Epithelial cell of esophagus (primary cell): ENCODE results near the gene SGF29.

Experiments
- DNase-seq: peaks from one replicate; pipeline ENCODE4 v3.0.0; 2010; ENCODE audit warnings: low read depth
- H3K4me3 ChIP-seq: 2 replicates; pipeline ENCODE4 v1.5.1; 2011; ENCODE audit warnings: mild to moderate bottlenecking, low read length, control low read depth
- TF ChIP-seq, protein P1 (sequence below): IDR thresholded peaks from 2 replicates; pipeline ENCODE4 v1.5.1; 2011; ENCODE audit warnings: low read depth, mild to moderate bottlenecking, low read length, control low read depth, inconsistent platforms; ENCODE audit not compliant: insufficient read depth; ENCODE audit errors: missing control alignments

Gene SGF29

DNA sequence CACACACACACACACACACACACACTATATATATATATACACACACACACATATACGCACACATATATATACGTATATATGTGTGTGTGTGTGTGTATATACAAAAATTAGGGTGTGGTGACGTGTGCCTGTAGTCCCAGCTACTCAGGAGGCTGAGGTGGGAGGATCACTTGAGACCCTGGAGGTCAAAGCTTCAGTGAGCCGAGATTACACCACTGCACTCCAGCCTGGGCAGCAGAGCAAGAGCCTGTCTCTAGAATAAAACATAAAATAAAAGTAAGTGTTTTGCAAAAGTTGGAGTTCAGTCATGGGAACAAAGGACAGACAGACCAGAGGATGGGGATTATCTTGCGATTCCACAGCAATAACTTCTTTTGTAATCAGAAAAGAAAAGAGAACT, 25.7 kb upstream of the SGF29 start:
- no peak overlapping the region for H3K4me3 ChIP-seq
- TF ChIP-seq, protein P1, sequence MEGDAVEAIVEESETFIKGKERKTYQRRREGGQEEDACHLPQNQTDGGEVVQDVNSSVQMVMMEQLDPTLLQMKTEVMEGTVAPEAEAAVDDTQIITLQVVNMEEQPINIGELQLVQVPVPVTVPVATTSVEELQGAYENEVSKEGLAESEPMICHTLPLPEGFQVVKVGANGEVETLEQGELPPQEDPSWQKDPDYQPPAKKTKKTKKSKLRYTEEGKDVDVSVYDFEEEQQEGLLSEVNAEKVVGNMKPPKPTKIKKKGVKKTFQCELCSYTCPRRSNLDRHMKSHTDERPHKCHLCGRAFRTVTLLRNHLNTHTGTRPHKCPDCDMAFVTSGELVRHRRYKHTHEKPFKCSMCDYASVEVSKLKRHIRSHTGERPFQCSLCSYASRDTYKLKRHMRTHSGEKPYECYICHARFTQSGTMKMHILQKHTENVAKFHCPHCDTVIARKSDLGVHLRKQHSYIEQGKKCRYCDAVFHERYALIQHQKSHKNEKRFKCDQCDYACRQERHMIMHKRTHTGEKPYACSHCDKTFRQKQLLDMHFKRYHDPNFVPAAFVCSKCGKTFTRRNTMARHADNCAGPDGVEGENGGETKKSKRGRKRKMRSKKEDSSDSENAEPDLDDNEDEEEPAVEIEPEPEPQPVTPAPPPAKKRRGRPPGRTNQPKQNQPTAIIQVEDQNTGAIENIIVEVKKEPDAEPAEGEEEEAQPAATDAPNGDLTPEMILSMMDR: no peak
- no peak for DNase-seq

DNA sequence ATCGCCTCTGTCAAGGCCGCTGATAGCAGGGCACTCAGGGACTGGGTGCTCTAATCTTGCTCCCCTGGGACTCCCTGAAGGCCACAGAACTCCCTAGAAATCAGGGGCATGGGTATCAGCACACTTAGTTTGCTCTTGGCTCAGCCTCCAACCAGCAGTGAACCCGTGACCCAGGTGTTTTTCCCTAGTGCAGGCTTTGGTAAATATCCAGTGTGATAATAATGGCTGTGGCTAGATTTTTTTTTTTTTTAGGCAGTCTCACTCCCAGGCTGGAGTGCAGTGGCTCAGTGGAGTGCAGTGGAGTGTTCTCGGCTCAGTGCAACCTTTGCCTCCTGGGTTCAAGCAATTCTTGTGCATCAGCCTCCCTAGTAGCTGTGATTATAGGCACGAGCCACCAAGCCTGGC, 25.3 kb upstream of the SGF29 start:
- TF ChIP-seq, protein P1: no peak
- H3K4me3 ChIP-seq: no peak overlapping the region
- DNase-seq: no peak

DNA sequence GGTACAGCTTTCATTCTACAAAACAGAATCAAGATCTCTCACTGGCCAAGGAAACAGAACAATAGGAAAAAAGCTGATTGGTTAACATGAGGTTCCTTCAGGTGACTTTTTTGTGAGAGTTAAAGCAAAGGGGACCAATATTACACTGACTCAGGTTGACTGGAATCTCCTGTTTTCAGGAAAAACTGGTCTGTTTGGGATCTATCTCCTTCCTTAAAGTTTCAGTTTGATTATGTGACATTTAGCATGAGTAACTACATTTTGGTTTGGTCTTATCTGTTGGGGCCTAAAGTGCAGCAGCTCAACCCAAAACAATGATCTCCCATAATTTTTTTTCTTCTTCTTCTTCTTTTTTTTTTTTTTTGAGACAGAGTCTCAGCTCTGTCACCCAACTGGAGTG, 24.6 kb upstream of the SGF29 start:
- H3K4me3 ChIP-seq: no peak overlapping the region
- DNase-seq: no peak
- TF ChIP-seq, protein P1: no peak

DNA sequence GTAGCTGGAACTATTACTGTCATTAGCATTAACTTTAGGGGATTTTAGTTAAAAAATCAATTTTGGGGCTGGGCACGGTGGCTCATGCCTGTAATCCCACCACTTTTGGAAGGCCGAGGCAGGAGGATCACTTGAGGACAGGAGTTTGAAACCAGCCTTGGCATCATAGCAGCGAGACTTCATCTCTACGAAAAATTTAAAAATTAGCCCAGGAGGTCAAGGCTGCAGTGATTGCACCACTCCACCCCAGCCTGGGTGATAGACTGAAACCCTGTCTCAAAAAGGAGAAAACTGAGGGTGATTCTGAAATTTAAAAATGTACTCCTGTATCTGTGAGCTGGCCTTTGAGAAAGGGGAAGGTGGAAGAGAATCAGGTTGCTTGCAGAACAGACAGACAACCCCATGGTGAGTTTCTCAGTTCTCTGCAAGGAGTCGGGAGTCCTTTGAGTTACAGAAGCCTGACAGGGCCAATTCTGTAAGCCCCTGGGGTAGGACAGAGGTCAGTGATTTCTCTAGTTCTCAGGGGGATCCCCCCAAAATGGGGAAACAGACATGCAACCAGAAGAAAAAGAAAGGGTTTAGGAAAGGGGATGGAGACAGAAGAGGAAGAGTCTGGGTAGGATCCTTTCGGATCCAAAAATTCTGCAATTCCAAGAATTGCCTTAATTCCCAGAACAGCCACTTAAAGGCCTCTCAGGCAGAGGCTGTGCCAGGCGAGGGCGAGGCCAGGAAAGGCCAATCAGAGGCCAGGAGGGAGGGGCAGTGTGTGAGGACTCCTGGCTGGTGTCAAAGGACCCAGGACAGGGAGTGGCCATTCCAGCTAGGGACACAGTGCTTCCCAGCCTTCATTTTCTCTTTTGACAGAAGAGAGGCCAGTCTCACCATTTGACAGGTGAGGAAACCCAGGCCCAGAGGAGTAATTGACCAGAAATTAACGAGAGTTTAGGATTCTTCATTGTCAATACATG, 21.7 kb upstream of the SGF29 start:
- TF ChIP-seq, protein P1: no peak
- no peak overlapping the region for H3K4me3 ChIP-seq
- no peak for DNase-seq

DNA sequence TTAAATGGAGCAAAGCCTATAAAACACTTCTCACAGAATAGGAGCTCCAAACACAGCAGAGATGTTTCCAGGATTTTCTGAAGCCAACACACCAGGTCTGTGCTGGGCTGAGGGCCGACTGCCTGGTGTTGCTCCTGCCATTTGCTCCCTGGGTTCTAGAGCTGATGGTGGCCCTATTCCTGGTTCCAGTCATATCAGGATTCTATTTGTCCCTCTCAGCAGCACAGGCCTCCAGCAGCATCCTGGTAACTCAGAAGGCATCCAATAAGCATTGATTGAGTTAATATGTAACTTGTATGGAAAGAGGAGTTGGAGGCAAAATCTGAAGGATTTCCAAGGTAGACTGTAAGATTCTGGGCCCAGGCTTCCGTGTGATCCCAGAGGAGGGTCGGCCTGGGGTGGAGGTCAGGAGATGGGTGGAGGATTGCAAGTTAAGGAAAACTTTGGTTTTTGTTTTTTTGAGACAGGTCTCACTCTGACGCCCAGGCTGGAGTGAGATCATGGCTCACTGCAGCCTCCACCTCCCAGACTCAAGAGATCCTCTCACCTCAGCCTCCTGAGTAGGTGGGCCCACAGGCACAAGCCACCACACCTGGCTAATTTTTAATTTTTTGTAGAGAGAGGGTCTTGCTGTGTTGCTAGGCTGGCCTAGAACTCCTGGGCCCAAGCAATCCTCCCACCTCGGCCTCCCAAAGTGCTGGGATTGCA, 20.6 kb upstream of the SGF29 start:
- no peak overlapping the region for H3K4me3 ChIP-seq
- no peak for DNase-seq
- TF ChIP-seq, protein P1: no peak

DNA sequence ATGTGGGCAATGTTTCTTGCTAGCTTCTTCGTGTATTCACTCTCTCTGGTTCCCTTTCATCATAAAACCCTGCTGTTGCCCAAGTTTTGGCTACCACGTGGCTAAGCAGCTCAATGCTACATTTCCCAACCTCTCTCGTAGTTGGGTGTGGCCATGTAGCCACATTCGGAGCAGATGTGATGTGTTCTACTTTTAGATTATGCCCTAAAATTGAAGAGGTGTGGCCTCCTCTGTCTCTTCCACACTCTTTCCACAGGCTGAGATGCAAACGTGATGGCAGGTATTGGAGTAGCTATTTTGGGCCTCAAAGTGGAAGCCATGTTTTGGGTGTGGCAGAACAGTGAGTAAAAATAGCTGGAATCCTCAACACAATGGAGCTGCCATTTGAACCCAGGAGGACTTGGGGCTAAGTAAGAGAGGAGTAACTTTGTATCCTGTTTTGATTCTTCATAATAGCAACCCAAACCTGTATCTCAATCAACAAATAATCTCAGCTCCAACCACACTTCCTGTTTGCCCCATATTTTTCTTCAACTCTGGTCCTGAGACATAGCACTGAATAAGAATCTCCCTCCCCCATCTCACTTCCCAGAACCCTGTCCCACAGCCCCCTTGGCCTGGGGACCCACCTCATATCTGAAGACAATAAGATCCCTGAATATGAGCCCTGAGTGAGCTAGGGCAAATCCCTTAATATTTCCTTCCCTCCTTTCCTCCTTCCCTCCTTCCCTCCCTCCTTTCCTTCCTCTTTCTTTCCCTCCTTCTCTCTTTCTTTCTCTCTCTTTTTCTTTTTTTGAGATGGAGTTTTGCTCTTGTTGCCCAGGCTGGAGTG, 19.0 kb upstream of the SGF29 start:
- peak; percentile 64 for DNase-seq
- TF ChIP-seq, protein P1: no peak
- H3K4me3 ChIP-seq: no peak overlapping the region
